Endometrial microvascular endothelial cells (primary cell): ENCODE data around the gene OR52E5. TPM values are rescaled to one million over a fixed set of nuclear protein-coding genes. Genes with fewer than 3 reads are reported as not detected.

ENCODE experiments used
- in situ Hi-C: cut with HindIII; loops from 2 replicates; pipeline ENCODE4 v1.10.0; 2017; ENCODE audit warnings: low sequenced_read_pairs, low pct_unique_long_range_greater_than_20kb; ENCODE audit errors: inconsistent ontology term
- total RNA-seq: library from RNA; depleted of rRNA; stranded (reverse); fragments of >200 nt; gene quantifications from one replicate; pipeline ENCODE4 v1.2.3, GENCODE V29; 2015; ENCODE audit errors: inconsistent ontology term

Gene OR52E5
- total RNA-seq, 1 donor from 2014 or later, result not detected

GRCh38 chr11:5930614-5931013 lies 37.6 kb downstream of the OR52E5 start:
- in situ Hi-C loops, result no loop called here

DNA sequence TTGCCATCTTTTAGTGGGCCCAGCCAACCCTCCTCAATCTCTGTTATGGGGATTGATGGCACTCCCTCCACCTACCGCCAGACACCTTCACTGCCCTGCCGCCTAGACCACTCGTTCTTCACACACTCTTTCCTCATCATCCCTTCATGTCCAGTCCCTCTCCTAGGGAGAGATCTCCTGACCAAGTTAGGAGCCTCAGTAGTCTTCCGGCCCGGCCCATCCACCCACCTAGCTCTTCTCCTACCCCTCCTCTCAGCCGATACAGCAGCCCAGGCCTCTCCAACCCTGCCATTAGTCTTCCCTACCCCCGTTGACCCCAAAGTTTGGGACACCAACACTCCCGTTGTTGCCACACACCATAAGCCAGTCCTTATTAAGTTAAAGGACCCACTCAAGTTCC lies 38.1 kb downstream of the OR52E5 start:
- in situ Hi-C loops, result no loop called here

DNA sequence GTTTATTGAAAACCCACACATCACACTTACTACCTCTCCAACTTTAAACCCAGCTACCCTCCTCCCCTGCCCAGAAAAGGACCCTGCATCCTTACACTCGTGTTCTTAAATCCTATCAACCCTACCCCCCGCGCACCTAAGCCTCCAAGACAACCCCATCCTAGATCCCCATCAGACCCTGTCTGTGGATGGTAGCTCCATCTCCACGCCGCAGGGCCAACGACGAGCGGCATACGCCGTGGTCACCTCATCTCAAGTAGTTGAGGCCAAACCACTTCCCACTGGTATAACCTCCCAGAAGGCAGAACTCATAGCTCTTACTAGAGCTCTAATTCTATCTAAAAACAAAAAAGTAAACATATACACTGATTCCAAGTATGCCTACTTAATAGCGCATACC lies 39.7 kb downstream of the OR52E5 start:
- in situ Hi-C loops, result no loop called here

GRCh38 chr11:5933116-5933515 lies 40.1 kb downstream of the OR52E5 start:
- in situ Hi-C loops, result no loop called here

- in situ Hi-C loops, result no loop called here
Observed at GRCh38 chr11:5937868-5938602, 45.0 kb downstream of the OR52E5 start.

DNA sequence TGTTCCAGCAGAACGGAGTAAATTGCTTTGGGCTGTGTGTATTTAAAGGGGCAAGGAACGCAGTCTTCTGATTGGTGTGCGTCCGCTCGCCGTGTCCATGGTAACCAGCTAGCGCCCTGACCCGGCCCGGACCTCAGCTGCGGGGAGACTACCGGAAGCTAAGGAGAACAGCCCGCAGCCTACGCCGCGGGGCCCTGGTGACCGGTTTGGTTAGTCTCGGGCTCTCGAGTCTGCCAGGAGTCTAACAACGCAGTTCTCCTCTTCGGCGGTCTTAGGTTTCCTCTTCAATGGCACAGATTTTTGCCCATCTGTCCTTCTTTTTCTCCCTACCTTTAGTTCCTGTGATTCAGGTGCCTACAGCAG lies 45.6 kb downstream of the OR52E5 start:
- in situ Hi-C loops, result no loop called here

DNA sequence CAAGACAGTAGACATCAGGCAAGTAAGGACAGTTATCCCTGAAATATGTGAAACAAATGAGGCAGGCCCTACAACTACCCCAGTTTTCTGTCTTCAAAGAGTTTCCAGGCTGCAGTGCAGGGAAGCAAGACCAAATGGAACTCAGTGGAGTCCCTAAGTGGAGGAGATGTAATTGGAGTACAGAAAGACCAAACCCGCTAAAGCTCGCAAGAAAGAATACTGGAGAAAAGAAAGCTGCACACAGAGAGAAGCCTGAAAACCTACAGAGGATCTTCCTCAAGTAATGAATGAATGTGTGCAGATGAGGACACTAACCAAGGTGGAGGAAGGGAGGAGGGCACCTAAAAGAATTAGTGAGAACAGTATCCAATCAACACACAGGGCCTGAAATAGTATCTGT lies 47.7 kb downstream of the OR52E5 start:
- in situ Hi-C loops, result no loop called here

DNA sequence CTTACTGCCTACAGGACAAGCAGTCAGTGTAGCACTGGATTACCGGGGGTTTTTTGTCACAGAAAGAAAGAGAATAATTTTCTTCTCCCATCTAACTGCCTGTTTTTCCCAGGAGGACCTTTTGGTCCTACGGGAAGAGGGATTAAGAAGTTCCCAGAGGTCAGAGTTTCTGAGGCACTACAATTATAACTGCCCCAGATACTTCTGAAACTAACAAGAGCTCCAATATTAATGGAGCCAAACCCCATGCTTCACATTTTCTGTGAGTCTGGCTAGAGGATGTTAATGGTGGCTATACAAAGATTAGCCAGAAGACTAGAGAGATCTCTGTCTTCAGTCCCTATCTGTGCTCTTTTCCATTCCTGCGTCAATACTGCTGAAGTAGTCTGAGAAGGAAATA lies 48.9 kb downstream of the OR52E5 start, which contains the start of gene OR56A3:
OR56A3 (plus strand) TSS at position 301 of the 400 bp plus-strand sequence. CDS start 5,096 bp downstream, outside the sequence.
- in situ Hi-C loops, result no loop called here

Other genes with a start within 250 kb of the OR52E5 start
- gene TRIM5, start 208.1 kb upstream of the OR52E5 start, total RNA-seq, result 55.4 TPM
- gene TRIM22, start 203.4 kb upstream of the OR52E5 start, total RNA-seq, result 112 TPM
- gene OR56B1, start 156.8 kb upstream of the OR52E5 start, total RNA-seq, result not detected
- not detected for gene OR52N4, start 139.0 kb upstream of the OR52E5 start, total RNA-seq
- not detected for gene OR52N5, start 109.9 kb upstream of the OR52E5 start, total RNA-seq
- gene OR52N1, start 101.9 kb upstream of the OR52E5 start, total RNA-seq, result not detected
- gene OR52N2, start 84.3 kb upstream of the OR52E5 start, total RNA-seq, result not detected
- not detected for gene OR52E6, start 51.3 kb upstream of the OR52E5 start, total RNA-seq
- gene OR52E8, start 35.5 kb upstream of the OR52E5 start, total RNA-seq, result not detected
- not detected for gene OR52E4, start 12.6 kb upstream of the OR52E5 start, total RNA-seq
- gene OR56A3, start 49.0 kb downstream of the OR52E5 start, total RNA-seq, result not detected
- gene OR56A5, start 75.3 kb downstream of the OR52E5 start, total RNA-seq, result not detected
- gene OR52L1, start 93.8 kb downstream of the OR52E5 start, total RNA-seq, result not detected
- gene OR56A4, start 113.7 kb downstream of the OR52E5 start, total RNA-seq, result not detected
- gene OR56A1, start 137.6 kb downstream of the OR52E5 start, total RNA-seq, result not detected
- not detected for gene OR56B4, start 214.5 kb downstream of the OR52E5 start, total RNA-seq